Neural cell (in vitro differentiated cells): Measurements from ENCODE around the gene ANO9.

Source experiments
- EP300 ChIP-seq: fragments of 450-650 bp; conservative IDR thresholded peaks from 2 replicates; pipeline ENCODE4 v1.6.1; 2014; ENCODE audit warnings: antibody characterized with exemption, mild to moderate bottlenecking, moderate library complexity; ENCODE audit not compliant: poor library complexity, severe bottlenecking
- EZH2 ChIP-seq: fragments of 200-600, 300-800 bp; shearing (Covaris generic), sonication (generic); IDR thresholded peaks from 2 replicates; pipeline ENCODE4 v1.6.1; 2014; ENCODE audit warnings: antibody characterized with exemption, low read length, borderline replicate concordance, mild to moderate bottlenecking; ENCODE audit not compliant: insufficient read depth, poor library complexity, severe bottlenecking
- MXI1 ChIP-seq: fragments of 450-650 bp; conservative IDR thresholded peaks from 2 replicates; pipeline ENCODE4 v1.6.1; 2014; ENCODE audit warnings: antibody characterized with exemption, mild to moderate bottlenecking; ENCODE audit not compliant: poor library complexity, severe bottlenecking
- POLR2AphosphoS5 ChIP-seq: IDR thresholded peaks from 2 replicates; pipeline ENCODE4 v1.6.1; 2012
- RAD21 ChIP-seq: fragments of 450-650 bp; conservative IDR thresholded peaks from 2 replicates; pipeline ENCODE4 v1.6.1; 2014; ENCODE audit warnings: antibody characterized with exemption, mild to moderate bottlenecking, moderate library complexity
- SMC3 ChIP-seq: fragments of 450-650 bp; conservative IDR thresholded peaks from 2 replicates; pipeline ENCODE4 v1.6.1; 2014; ENCODE audit warnings: antibody characterized with exemption, mild to moderate bottlenecking, moderate library complexity; ENCODE audit not compliant: poor library complexity
- TAF1 ChIP-seq: IDR thresholded peaks from 2 replicates; pipeline ENCODE4 v1.6.1; 2012; ENCODE audit warnings: low read depth
- TF ChIP-seq, protein P1 (sequence below): fragments of 450-650 bp; IDR thresholded peaks from 2 replicates; pipeline ENCODE4 v1.5.1; 2014; ENCODE audit warnings: antibody characterized with exemption, mild to moderate bottlenecking, moderate library complexity; ENCODE audit not compliant: poor library complexity, severe bottlenecking
- TF ChIP-seq, protein P2 (sequence below): IDR thresholded peaks from 2 replicates; pipeline ENCODE4 v1.6.1; 2012; ENCODE audit warnings: borderline replicate concordance

DNA sequence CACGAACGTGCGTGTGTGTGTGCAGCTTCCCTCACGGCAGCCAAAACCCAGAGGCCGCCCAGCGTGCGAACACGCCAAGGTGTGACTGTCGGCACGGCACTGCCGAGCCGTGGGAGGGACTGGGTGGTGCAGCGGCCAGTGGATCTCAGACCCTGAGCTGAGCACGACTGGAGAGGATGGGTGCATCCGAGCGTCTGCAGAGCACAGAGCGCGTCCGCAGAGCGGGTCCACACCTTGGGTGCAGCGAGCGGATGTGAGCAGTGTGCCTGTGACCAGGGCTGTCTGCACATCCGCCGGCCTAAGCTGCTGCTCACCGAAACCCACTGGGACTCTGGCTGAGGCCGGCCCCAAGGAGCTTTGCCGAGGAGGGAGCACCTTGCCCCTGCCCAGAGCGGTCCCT lies 31.0 kb upstream of the ANO9 start:
- TF ChIP-seq, protein P1, sequence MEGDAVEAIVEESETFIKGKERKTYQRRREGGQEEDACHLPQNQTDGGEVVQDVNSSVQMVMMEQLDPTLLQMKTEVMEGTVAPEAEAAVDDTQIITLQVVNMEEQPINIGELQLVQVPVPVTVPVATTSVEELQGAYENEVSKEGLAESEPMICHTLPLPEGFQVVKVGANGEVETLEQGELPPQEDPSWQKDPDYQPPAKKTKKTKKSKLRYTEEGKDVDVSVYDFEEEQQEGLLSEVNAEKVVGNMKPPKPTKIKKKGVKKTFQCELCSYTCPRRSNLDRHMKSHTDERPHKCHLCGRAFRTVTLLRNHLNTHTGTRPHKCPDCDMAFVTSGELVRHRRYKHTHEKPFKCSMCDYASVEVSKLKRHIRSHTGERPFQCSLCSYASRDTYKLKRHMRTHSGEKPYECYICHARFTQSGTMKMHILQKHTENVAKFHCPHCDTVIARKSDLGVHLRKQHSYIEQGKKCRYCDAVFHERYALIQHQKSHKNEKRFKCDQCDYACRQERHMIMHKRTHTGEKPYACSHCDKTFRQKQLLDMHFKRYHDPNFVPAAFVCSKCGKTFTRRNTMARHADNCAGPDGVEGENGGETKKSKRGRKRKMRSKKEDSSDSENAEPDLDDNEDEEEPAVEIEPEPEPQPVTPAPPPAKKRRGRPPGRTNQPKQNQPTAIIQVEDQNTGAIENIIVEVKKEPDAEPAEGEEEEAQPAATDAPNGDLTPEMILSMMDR = no peak
- TF ChIP-seq RAD21 (no peak), POLR2AphosphoS5 (no peak), EZH2 (no peak), EP300 (no peak), MXI1 (no peak), TAF1 (no peak), SMC3 (no peak)
- TF ChIP-seq, protein P2, sequence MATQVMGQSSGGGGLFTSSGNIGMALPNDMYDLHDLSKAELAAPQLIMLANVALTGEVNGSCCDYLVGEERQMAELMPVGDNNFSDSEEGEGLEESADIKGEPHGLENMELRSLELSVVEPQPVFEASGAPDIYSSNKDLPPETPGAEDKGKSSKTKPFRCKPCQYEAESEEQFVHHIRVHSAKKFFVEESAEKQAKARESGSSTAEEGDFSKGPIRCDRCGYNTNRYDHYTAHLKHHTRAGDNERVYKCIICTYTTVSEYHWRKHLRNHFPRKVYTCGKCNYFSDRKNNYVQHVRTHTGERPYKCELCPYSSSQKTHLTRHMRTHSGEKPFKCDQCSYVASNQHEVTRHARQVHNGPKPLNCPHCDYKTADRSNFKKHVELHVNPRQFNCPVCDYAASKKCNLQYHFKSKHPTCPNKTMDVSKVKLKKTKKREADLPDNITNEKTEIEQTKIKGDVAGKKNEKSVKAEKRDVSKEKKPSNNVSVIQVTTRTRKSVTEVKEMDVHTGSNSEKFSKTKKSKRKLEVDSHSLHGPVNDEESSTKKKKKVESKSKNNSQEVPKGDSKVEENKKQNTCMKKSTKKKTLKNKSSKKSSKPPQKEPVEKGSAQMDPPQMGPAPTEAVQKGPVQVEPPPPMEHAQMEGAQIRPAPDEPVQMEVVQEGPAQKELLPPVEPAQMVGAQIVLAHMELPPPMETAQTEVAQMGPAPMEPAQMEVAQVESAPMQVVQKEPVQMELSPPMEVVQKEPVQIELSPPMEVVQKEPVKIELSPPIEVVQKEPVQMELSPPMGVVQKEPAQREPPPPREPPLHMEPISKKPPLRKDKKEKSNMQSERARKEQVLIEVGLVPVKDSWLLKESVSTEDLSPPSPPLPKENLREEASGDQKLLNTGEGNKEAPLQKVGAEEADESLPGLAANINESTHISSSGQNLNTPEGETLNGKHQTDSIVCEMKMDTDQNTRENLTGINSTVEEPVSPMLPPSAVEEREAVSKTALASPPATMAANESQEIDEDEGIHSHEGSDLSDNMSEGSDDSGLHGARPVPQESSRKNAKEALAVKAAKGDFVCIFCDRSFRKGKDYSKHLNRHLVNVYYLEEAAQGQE = no peak
